ENCODE measurements around the gene TOR1B.

GRCh38 chr9:129835860-129836223 lies 32.9 kb downstream of the TOR1B start:
- no peak for TF ChIP-seq POLR2A (IDR thresholded peaks at IDR 0.05; ENCODE audit: low read depth, low read length)
- TF ChIP-seq, protein P1, sequence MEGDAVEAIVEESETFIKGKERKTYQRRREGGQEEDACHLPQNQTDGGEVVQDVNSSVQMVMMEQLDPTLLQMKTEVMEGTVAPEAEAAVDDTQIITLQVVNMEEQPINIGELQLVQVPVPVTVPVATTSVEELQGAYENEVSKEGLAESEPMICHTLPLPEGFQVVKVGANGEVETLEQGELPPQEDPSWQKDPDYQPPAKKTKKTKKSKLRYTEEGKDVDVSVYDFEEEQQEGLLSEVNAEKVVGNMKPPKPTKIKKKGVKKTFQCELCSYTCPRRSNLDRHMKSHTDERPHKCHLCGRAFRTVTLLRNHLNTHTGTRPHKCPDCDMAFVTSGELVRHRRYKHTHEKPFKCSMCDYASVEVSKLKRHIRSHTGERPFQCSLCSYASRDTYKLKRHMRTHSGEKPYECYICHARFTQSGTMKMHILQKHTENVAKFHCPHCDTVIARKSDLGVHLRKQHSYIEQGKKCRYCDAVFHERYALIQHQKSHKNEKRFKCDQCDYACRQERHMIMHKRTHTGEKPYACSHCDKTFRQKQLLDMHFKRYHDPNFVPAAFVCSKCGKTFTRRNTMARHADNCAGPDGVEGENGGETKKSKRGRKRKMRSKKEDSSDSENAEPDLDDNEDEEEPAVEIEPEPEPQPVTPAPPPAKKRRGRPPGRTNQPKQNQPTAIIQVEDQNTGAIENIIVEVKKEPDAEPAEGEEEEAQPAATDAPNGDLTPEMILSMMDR (conservative IDR thresholded peaks at IDR 0.05; ENCODE audit: low read depth, low read length) = no peak

Measured in IMR-90 (cell line).